Measurements from ENCODE around the gene POLR3C. TPM values are rescaled to one million over a fixed set of nuclear protein-coding genes. Genes with fewer than 3 reads are reported as not detected.
A peak's percentile ranks its signal among the peaks of the same experiment; 100 is the strongest.
"Not testable (repeated sequence)": the region's sequence is repeated elsewhere in the genome, so short reads cannot be mapped to it uniquely, and the experiment has no call there.

The POLR3C gene
- total and polyA plus RNA-seq, 3 donors from 2014 or later, result 56.2 to 73.3 (median 63.8) TPM

DNA sequence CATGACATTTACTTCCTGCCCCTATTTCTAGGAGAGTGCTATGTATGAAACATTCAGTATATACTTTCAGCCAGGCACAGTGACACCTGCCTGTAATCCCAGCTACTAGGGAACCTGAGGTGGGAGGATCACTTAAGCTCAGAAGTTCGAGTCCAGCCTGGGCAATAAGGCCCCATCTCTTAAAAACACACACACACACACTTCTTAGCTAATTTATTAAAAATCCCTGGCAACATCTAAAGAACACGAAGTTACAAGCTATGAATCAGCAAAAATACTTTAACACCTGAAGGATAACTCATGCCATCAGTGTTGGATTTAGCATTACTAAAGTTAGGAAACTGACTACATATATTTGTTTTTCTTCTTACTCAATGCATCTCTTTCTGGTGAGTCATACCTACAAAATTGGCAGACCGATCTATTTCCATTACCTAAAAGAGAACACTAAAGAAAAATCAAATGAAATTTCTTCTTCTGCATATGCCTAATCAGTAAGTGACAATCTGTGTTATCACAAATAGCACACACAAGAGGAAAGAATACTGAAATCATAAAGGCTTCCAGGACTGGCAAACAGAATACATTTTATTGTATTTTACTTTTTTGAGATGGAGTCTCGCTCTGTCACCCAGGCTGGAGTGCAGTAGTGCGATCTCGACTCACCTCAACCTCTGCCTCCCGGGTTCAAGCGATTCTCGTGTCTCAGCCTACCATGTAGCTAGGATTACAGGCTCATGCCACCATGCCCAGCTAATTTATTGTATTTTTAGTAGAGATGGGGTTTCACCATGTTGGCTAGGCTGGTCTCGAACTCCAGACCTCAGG lies 41.5 kb upstream of the POLR3C start:
- intact Hi-C loops (cut with DNase I; ENCODE audit: low total_unique reads), result no loop called here
- TF ChIP-seq POLR2A (IDR thresholded peaks at IDR 0.05) (no peak), CTCF (IDR thresholded peaks at IDR 0.05) (no peak)
- no peaks in the 10 kb centered on the region for H3K27me3 ChIP-seq
- no peaks in the 10 kb centered on the region for H3K36me3 ChIP-seq (ENCODE audit: low read depth, missing control alignments)
- no peak overlapping the region for H3K27ac ChIP-seq
- no peak for DNase-seq
- WGBS, 2 donors, result 86 to 89% methylated on average over 10 of the region's 10 CpGs
- H3K4me1 ChIP-seq, result no peaks in the 10 kb centered on the region
- no peaks in the 10 kb centered on the region for H3K9me3 ChIP-seq
- H3K4me3 ChIP-seq, result no peak overlapping the region

- H3K4me3 ChIP-seq, result no peak overlapping the region
These were observed 39.6 kb upstream of the POLR3C start for GRCh38 chr1:145784409-145784808.

GRCh38 chr1:145785547-145785946 lies 38.5 kb upstream of the POLR3C start:
- intact Hi-C loops (cut with DNase I; ENCODE audit: low total_unique reads), result no loop called here
- Histone ChIP-seq H3K27ac (no peak overlapping the region), H3K27me3 (no peaks in the 10 kb centered on the region), H3K36me3 (ENCODE audit: low read depth, missing control alignments) (no peaks in the 10 kb centered on the region), H3K4me3 (no peak overlapping the region), H3K9me3 (no peaks in the 10 kb centered on the region), H3K4me1 (no peaks in the 10 kb centered on the region)
- 85 to 87% methylated on average over 1 of the region's 1 CpG for WGBS, 2 donors
- DNase-seq, result no peak
- TF ChIP-seq POLR2A (IDR thresholded peaks at IDR 0.05) (no peak), CTCF (IDR thresholded peaks at IDR 0.05) (no peak)

More at GRCh38 chr1:145784409-145784808, 39.6 kb upstream of the POLR3C start:
- WGBS, 2 donors, result 68 to 76% methylated on average over 3 of the region's 3 CpGs
- no peaks in the 10 kb centered on the region for H3K4me1 ChIP-seq
- no peaks in the 10 kb centered on the region for H3K27me3 ChIP-seq
- H3K9me3 ChIP-seq, result no peaks in the 10 kb centered on the region
- no peaks in the 10 kb centered on the region for H3K36me3 ChIP-seq (ENCODE audit: low read depth, missing control alignments)
- no peak for DNase-seq
- no peak for TF ChIP-seq POLR2A (IDR thresholded peaks at IDR 0.05)
- no peak for TF ChIP-seq CTCF (IDR thresholded peaks at IDR 0.05)
- peak overlapping the region in 1 of 2 donors; percentile 38 for H3K27ac ChIP-seq
- intact Hi-C loops (cut with DNase I; ENCODE audit: low total_unique reads), result no loop called here

GRCh38 chr1:145786271-145786670 lies 37.7 kb upstream of the POLR3C start:
- H3K4me1 ChIP-seq, result no peaks in the 10 kb centered on the region
- WGBS, 2 donors, result 3 to 50% methylated on average over 1 of the region's 1 CpG
- no peaks in the 10 kb centered on the region for H3K27me3 ChIP-seq
- no peak for DNase-seq
- peak overlapping the region in 1 of 2 donors; percentile 19 for H3K27ac ChIP-seq
- intact Hi-C loops (cut with DNase I; ENCODE audit: low total_unique reads), result no loop called here
- no peak overlapping the region for H3K4me3 ChIP-seq
- TF ChIP-seq POLR2A (IDR thresholded peaks at IDR 0.05) (no peak), CTCF (IDR thresholded peaks at IDR 0.05) (no peak)
- H3K9me3 ChIP-seq, result no peaks in the 10 kb centered on the region
- no peaks in the 10 kb centered on the region for H3K36me3 ChIP-seq (ENCODE audit: low read depth, missing control alignments)

DNA sequence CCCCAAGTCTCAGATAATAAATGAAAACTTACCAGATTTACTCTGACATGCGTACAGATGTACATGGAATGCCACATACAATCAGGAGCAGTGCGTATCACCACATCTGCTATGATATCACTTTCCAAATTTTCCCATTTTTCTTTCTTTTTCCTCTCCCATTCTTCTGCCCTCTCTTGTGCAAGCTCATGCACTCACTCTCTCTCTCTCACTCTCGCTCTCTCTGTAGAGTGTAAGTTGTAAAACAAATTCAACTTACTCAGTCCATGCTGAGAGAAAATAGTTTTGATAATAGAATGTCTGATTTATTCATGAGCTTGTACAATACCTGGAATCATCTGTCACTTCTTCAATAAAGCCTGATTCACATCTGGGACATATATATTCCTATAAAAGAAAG lies 35.4 kb upstream of the POLR3C start:
- Histone ChIP-seq H3K4me1 (no peaks in the 10 kb centered on the region), H3K27ac (no peak overlapping the region), H3K9me3 (no peaks in the 10 kb centered on the region), H3K27me3 (no peaks in the 10 kb centered on the region), H3K36me3 (ENCODE audit: low read depth, missing control alignments) (no peaks in the 10 kb centered on the region), H3K4me3 (no peak overlapping the region)
- 97 to 100% methylated on average over 3 of the region's 3 CpGs for WGBS, 2 donors
- intact Hi-C loops (cut with DNase I; ENCODE audit: low total_unique reads), result no loop called here
- TF ChIP-seq CTCF (IDR thresholded peaks at IDR 0.05) (no peak), POLR2A (IDR thresholded peaks at IDR 0.05) (no peak)
- no peak for DNase-seq

DNA sequence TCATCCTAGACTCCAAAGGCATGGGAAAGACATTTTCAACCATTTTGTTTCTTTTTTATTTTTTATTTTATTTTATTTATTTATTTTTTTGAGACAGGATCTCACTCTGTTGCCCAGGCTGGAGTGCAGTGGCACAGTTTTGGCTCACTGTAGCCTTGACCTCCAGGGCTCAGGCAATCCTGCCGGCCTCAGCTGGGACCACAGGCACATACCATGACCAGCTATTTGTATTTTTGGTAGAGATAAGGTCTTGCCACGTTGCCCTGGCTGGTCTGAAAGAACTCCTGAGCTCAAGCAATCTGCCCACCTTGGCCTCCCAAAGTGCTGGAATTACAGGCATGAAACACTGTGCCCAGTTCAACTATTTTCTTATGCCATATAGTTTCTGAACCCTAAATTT lies 32.1 kb upstream of the POLR3C start:
- DNase-seq; H3K27ac ChIP-seq; H3K4me1 ChIP-seq; H3K9me3 ChIP-seq; intact Hi-C loops (cut with DNase I; ENCODE audit: low total_unique reads); H3K27me3 ChIP-seq; H3K36me3 ChIP-seq (ENCODE audit: low read depth, missing control alignments); H3K4me3 ChIP-seq: not testable (repeated sequence)
- WGBS, 2 donors, result 47 to 86% methylated on average over 2 of the region's 2 CpGs
